ENCODE data around the gene ANGEL1. TPM values are rescaled to one million over a fixed set of nuclear protein-coding genes. Genes with fewer than 3 reads are reported as not detected.

The ANGEL1 gene
- total and polyA plus RNA-seq, 2 donors (not counting 1 experiment from before 2014, with no cell fraction given): 13.1 to 27.3 TPM

- DNase-seq (no peak), ATAC-seq (ENCODE audit: low read depth) (no peak)
- H3K27ac ChIP-seq (ENCODE audit: low read length in 2 of 2): no peak overlapping the region
- TF ChIP-seq EZH2 (IDR thresholded peaks at IDR 0.05; ENCODE audit: borderline replicate concordance, insufficient read depth, low read depth, low read length, poor library complexity, severe bottlenecking): no peak
- TF ChIP-seq, protein P1, sequence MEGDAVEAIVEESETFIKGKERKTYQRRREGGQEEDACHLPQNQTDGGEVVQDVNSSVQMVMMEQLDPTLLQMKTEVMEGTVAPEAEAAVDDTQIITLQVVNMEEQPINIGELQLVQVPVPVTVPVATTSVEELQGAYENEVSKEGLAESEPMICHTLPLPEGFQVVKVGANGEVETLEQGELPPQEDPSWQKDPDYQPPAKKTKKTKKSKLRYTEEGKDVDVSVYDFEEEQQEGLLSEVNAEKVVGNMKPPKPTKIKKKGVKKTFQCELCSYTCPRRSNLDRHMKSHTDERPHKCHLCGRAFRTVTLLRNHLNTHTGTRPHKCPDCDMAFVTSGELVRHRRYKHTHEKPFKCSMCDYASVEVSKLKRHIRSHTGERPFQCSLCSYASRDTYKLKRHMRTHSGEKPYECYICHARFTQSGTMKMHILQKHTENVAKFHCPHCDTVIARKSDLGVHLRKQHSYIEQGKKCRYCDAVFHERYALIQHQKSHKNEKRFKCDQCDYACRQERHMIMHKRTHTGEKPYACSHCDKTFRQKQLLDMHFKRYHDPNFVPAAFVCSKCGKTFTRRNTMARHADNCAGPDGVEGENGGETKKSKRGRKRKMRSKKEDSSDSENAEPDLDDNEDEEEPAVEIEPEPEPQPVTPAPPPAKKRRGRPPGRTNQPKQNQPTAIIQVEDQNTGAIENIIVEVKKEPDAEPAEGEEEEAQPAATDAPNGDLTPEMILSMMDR (IDR thresholded peaks at IDR 0.05): no peak
- ChIA-PET POLR2A (no interaction called here), CTCF (interaction anchor here (1.8 kb wide), 1 partner anchor 24 kb away, joined by 4 read pairs; no protein-coding TSS in a partner anchor)
- H3K4me1 ChIP-seq (ENCODE audit: control insufficient read depth in 2 of 2, insufficient read depth in 2 of 2, low read length in 2 of 2): peaks cover 13 to 14% of the 10 kb centered on the region in 2 donors
- H3K79me2 ChIP-seq (ENCODE audit: control insufficient read depth, insufficient read depth, low read length): no peaks in the 10 kb centered on the region
- no peaks in the 10 kb centered on the region for H3K9me3 ChIP-seq (ENCODE audit: control extremely low read depth in 1 of 3, control insufficient read depth in 2 of 3, insufficient read depth in 1 of 3, low read length in 2 of 3)
- peaks cover 0 to 27% (median 11%) of the 10 kb centered on the region in 4 experiments for H3K27me3 ChIP-seq (replicated peaks in 1 of 4; ENCODE audit: control extremely low read depth in 1 of 4, control insufficient read depth in 3 of 4, insufficient read depth in 4 of 4, low read length in 3 of 4)
- peak overlapping the region; percentile 84 for H2AFZ ChIP-seq (ENCODE audit: insufficient read depth, low read depth, low read length, poor library complexity, severe bottlenecking)
- peak overlapping the region; percentile 83 for H3K4me3 Mint-ChIP-seq
- no peaks in the 10 kb centered on the region for H3K36me3 ChIP-seq (replicated peaks in 1 of 2; ENCODE audit: control extremely low read depth in 1 of 2, control insufficient read depth in 1 of 2, extremely low read depth in 1 of 2, insufficient read depth in 2 of 2, low read length in 1 of 2)
- H3K4me1 Mint-ChIP-seq: peaks cover 10% of the 10 kb centered on the region
- no peaks in the 10 kb centered on the region for H4K20me1 ChIP-seq (ENCODE audit: control insufficient read depth, insufficient read depth, low read length, poor library complexity, severe bottlenecking)
- no peak overlapping the region for H3K27ac Mint-ChIP-seq
- 59% methylated on average over 18 of the region's 26 CpGs for WGBS (ENCODE audit: insufficient coverage)
- H3K9ac ChIP-seq (ENCODE audit: low read length): peak overlapping the region; percentile 55
- peaks cover 45% of the 10 kb centered on the region for H3K27me3 Mint-ChIP-seq
- H3K4me3 ChIP-seq (ENCODE audit: control extremely low read depth in 1 of 5, extremely low read depth in 1 of 5, insufficient read depth in 1 of 5, low read depth in 2 of 5, low read length in 4 of 5): peak overlapping the region in 3 of 5 experiments; percentile 26 to 68 (median 57)
- no peaks in the 10 kb centered on the region for H3K9me3 Mint-ChIP-seq (ENCODE audit: insufficient read depth)
- peak overlapping the region; percentile 95 for H3K4me2 ChIP-seq (replicated peaks; ENCODE audit: low read depth, low read length, poor library complexity, severe bottlenecking)
- intact Hi-C loops (cut with micrococcal nuclease): loop anchor here (5.0 kb wide), 1 partner anchor 52 kb away; the partner anchor contains the start of gene ANGEL1
Observed at GRCh38 chr14:76760331-76761135, 52.1 kb downstream of the ANGEL1 start.

GRCh38 chr14:76759589-76759988 lies 53.1 kb downstream of the ANGEL1 start:
- DNase-seq (no peak), ATAC-seq (ENCODE audit: low read depth) (no peak)
- no peaks in the 10 kb centered on the region for H3K36me3 ChIP-seq (replicated peaks in 1 of 2; ENCODE audit: control extremely low read depth in 1 of 2, control insufficient read depth in 1 of 2, extremely low read depth in 1 of 2, insufficient read depth in 2 of 2, low read length in 1 of 2)
- no peak overlapping the region for H3K27ac ChIP-seq (ENCODE audit: low read length in 2 of 2)
- H4K20me1 ChIP-seq (ENCODE audit: control insufficient read depth, insufficient read depth, low read length, poor library complexity, severe bottlenecking): no peaks in the 10 kb centered on the region
- WGBS (ENCODE audit: insufficient coverage): 98% methylated on average over 4 of the region's 4 CpGs
- H3K79me2 ChIP-seq (ENCODE audit: control insufficient read depth, insufficient read depth, low read length): no peaks in the 10 kb centered on the region
- H2AFZ ChIP-seq (ENCODE audit: insufficient read depth, low read depth, low read length, poor library complexity, severe bottlenecking): no peak overlapping the region
- H3K9me3 Mint-ChIP-seq (ENCODE audit: insufficient read depth): no peaks in the 10 kb centered on the region
- POLR2A ChIA-PET: no interaction called here
- no peak overlapping the region for H3K4me3 ChIP-seq (ENCODE audit: control extremely low read depth in 1 of 5, extremely low read depth in 1 of 5, insufficient read depth in 1 of 5, low read depth in 2 of 5, low read length in 4 of 5)
- TF ChIP-seq EZH2 (IDR thresholded peaks at IDR 0.05; ENCODE audit: borderline replicate concordance, insufficient read depth, low read depth, low read length, poor library complexity, severe bottlenecking): no peak
- TF ChIP-seq, protein P1 (IDR thresholded peaks at IDR 0.05): no peak
- no peak overlapping the region for H3K9ac ChIP-seq (ENCODE audit: low read length)
- intact Hi-C loops (cut with micrococcal nuclease): no loop called here
- H3K27ac Mint-ChIP-seq: no peak overlapping the region
- peaks cover 40% of the 10 kb centered on the region for H3K27me3 Mint-ChIP-seq
- CTCF ChIA-PET: no interaction called here
- H3K4me1 ChIP-seq (ENCODE audit: control insufficient read depth in 2 of 2, insufficient read depth in 2 of 2, low read length in 2 of 2): peaks cover 13 to 14% of the 10 kb centered on the region in 2 donors
- H3K9me3 ChIP-seq (ENCODE audit: control extremely low read depth in 1 of 3, control insufficient read depth in 2 of 3, insufficient read depth in 1 of 3, low read length in 2 of 3): no peaks in the 10 kb centered on the region
- H3K4me3 Mint-ChIP-seq: peak overlapping the region; percentile 14
- no peak overlapping the region for H3K4me2 ChIP-seq (replicated peaks; ENCODE audit: low read depth, low read length, poor library complexity, severe bottlenecking)
- H3K4me1 Mint-ChIP-seq: peaks cover 10% of the 10 kb centered on the region
- H3K27me3 ChIP-seq (replicated peaks in 1 of 4; ENCODE audit: control extremely low read depth in 1 of 4, control insufficient read depth in 3 of 4, insufficient read depth in 4 of 4, low read length in 3 of 4): peaks cover 0 to 27% (median 10%) of the 10 kb centered on the region in 4 experiments

All from B cell (primary cell).